SKM-1 (cell line): Measurements from ENCODE around the gene PRRT2.
"Not testable (repeated sequence)": the region's sequence is repeated elsewhere in the genome, so short reads cannot be mapped to it uniquely, and the experiment has no call there.

Source experiments
- DNase-seq: peaks from one replicate; lab custom pipeline; 2025; ENCODE audit not compliant: unreplicated experiment; lab: John Stamatoyannopoulos, UW

PRRT2 gene

GRCh38 chr16:29831490-29831889 is 19.5 kb downstream of the PRRT2 start:
- DNase-seq: no peak

GRCh38 chr16:29833219-29833618 is 21.2 kb downstream of the PRRT2 start:
- not testable (repeated sequence) for DNase-seq

GRCh38 chr16:29834079-29834478 is 22.1 kb downstream of the PRRT2 start:
- no peak for DNase-seq

- DNase-seq: no peak
Measured at GRCh38 chr16:29835926-29836325, 23.9 kb downstream of the PRRT2 start.

GRCh38 chr16:29836623-29837022 is 24.6 kb downstream of the PRRT2 start:
- DNase-seq: no peak

- DNase-seq: no peak
Measured at GRCh38 chr16:29837841-29838240, 25.8 kb downstream of the PRRT2 start.

- no peak for DNase-seq
Measured at GRCh38 chr16:29839822-29840221, 27.8 kb downstream of the PRRT2 start.

GRCh38 chr16:29840240-29840639 is 28.2 kb downstream of the PRRT2 start:
- DNase-seq: no peak

GRCh38 chr16:29841631-29842030 is 29.6 kb downstream of the PRRT2 start:
- no peak for DNase-seq

- no peak for DNase-seq
Measured at GRCh38 chr16:29842732-29843346, 30.8 kb downstream of the PRRT2 start.

- DNase-seq: no peak
Measured at GRCh38 chr16:29843931-29844330, 31.9 kb downstream of the PRRT2 start.

GRCh38 chr16:29844575-29845331 is 32.8 kb downstream of the PRRT2 start:
- no peak for DNase-seq

GRCh38 chr16:29845656-29846055 is 33.7 kb downstream of the PRRT2 start:
- DNase-seq: no peak

- DNase-seq: peak; percentile 39
Measured at GRCh38 chr16:29848420-29849297, 36.7 kb downstream of the PRRT2 start.

GRCh38 chr16:29849505-29849904 is 37.5 kb downstream of the PRRT2 start:
- DNase-seq: no peak

GRCh38 chr16:29850998-29851397 is 39.0 kb downstream of the PRRT2 start:
- DNase-seq: no peak

GRCh38 chr16:29852654-29853053 is 40.7 kb downstream of the PRRT2 start:
- no peak for DNase-seq

GRCh38 chr16:29854520-29855100 is 42.6 kb downstream of the PRRT2 start:
- DNase-seq: no peak

GRCh38 chr16:29857133-29857760 is 45.3 kb downstream of the PRRT2 start:
- no peak for DNase-seq

- no peak for DNase-seq
Measured at GRCh38 chr16:29858149-29858849, 46.3 kb downstream of the PRRT2 start.
